HepG2 (cell line): ENCODE data around the gene MEX3A. TPM values are rescaled to one million over a fixed set of nuclear protein-coding genes. Genes with fewer than 3 reads are reported as not detected.

ENCODE experiments used
- CCDC6 ChIP-seq: sonication (generic); formaldehyde crosslinking; IDR thresholded peaks from 2 replicates; pipeline ENCODE4 v1.8.1; 2022; ENCODE audit warnings: mild to moderate bottlenecking, missing genetic modification reagents, moderate library complexity
- DNMT1 ChIP-seq: sonication (generic); formaldehyde crosslinking; IDR thresholded peaks from 2 replicates; pipeline ENCODE4 v1.5.1; 2020; ENCODE audit warnings: mild to moderate bottlenecking, missing genetic modification reagents
- FIP1L1 ChIP-seq: fragments of 200-400 bp; formaldehyde crosslinking; IDR thresholded peaks from 2 replicates; pipeline ENCODE4 v1.6.1; 2018; ENCODE audit warnings: low read depth, mild to moderate bottlenecking, low read length, moderate library complexity, borderline replicate concordance; ENCODE audit not compliant: insufficient read depth
- FOXO1 ChIP-seq: sonication (generic); formaldehyde crosslinking; IDR thresholded peaks from 2 replicates; pipeline ENCODE4 v1.4.0; 2020; ENCODE audit warnings: missing genetic modification reagents
- GATAD2A ChIP-seq: IDR thresholded peaks from 2 replicates; pipeline ENCODE4 v1.6.1; 2016
- GMEB1 ChIP-seq: sonication (generic); formaldehyde crosslinking; IDR thresholded peaks from 2 replicates; pipeline ENCODE4 v1.5.1; 2020; ENCODE audit warnings: missing genetic modification reagents, mild to moderate bottlenecking, borderline replicate concordance
- GPN1 ChIP-seq: sonication (generic); formaldehyde crosslinking; IDR thresholded peaks from 2 replicates; pipeline ENCODE4 v1.5.1; 2020; ENCODE audit warnings: missing genetic modification reagents, borderline replicate concordance
- MLX ChIP-seq: IDR thresholded peaks from 2 replicates; pipeline ENCODE4 v1.6.1; 2016
- NFIB ChIP-seq: sonication (generic); formaldehyde crosslinking; IDR thresholded peaks from 2 replicates; pipeline ENCODE4 v1.9.0; 2021; ENCODE audit warnings: missing genetic modification reagents, mild to moderate bottlenecking, borderline replicate concordance
- RAD51 ChIP-seq: fragments of 450-650 bp; IDR thresholded peaks from 2 replicates; pipeline ENCODE4 v1.6.1; 2016; ENCODE audit warnings: borderline replicate concordance
- SNAPC5 ChIP-seq: sonication (generic); formaldehyde crosslinking; IDR thresholded peaks from 2 replicates; pipeline ENCODE4 v1.8.1; 2023; ENCODE audit warnings: mild to moderate bottlenecking, missing genetic modification reagents, borderline replicate concordance
- TFE3 ChIP-seq: IDR thresholded peaks from 2 replicates; pipeline ENCODE4 v1.6.1; 2016
- TP53 ChIP-seq: sonication (generic); formaldehyde crosslinking; conservative IDR thresholded peaks from 2 replicates; pipeline ENCODE4 v1.4.0; 2020; ENCODE audit warnings: missing genetic modification reagents
- YEATS4 ChIP-seq: sonication (generic); formaldehyde crosslinking; IDR thresholded peaks from 2 replicates; pipeline ENCODE4 v1.4.0; 2020; ENCODE audit warnings: missing genetic modification reagents, borderline replicate concordance
- ZBTB20 ChIP-seq: sonication (generic); formaldehyde crosslinking; IDR thresholded peaks from 2 replicates; pipeline ENCODE4 v1.8.1; 2023; ENCODE audit warnings: missing genetic modification reagents, low read depth, mild to moderate bottlenecking, borderline replicate concordance
- ZNF101 ChIP-seq: sonication (generic); formaldehyde crosslinking; IDR thresholded peaks from 2 replicates; pipeline ENCODE4 v1.4.0; 2020; ENCODE audit warnings: mild to moderate bottlenecking, low read depth, missing genetic modification reagents, borderline replicate concordance
- ZNF263 ChIP-seq: sonication (generic); formaldehyde crosslinking; IDR thresholded peaks from 2 replicates; pipeline ENCODE4 v1.4.0; 2020; ENCODE audit warnings: missing genetic modification reagents
- ZNF549 ChIP-seq: sonication (generic); formaldehyde crosslinking; IDR thresholded peaks from 2 replicates; pipeline ENCODE4 v1.5.0; 2020; ENCODE audit warnings: missing genetic modification reagents
- ZNF552 ChIP-seq: sonication (generic); formaldehyde crosslinking; IDR thresholded peaks from 2 replicates; pipeline ENCODE4 v1.9.0; 2022; ENCODE audit warnings: missing genetic modification reagents, mild to moderate bottlenecking, borderline replicate concordance
- ZNF850 ChIP-seq: sonication (generic); formaldehyde crosslinking; conservative IDR thresholded peaks from 2 replicates; pipeline ENCODE4 v1.9.0; 2021; ENCODE audit warnings: mild to moderate bottlenecking, missing genetic modification reagents
- polyA plus RNA-seq, 8 experiments: library from polyadenylated mRNA; depleted of rRNA in 3 of 8; stranded (reverse) in 7 of 8; unstranded in 1 of 8; fragments of >200 nt; fragmentation: Illumina TruSeq in 4 of 8; extraction: Trizol in 4 of 8; gene quantifications; 2 replicates each; pipeline versions ENCODE4 v1.2.1 to v1.2.3, GENCODE V29; 2011 to 2016; ENCODE audit warnings: low read depth in 4 of 8, missing spikeins in 1 of 8, mixed read lengths in 1 of 8; ENCODE audit not compliant: insufficient read depth in 1 of 8
- total RNA-seq, 5 experiments: library from RNA; depleted of rRNA; stranded (reverse); fragments of >200 nt; fragmentation: Illumina TruSeq; extraction: Trizol; gene quantifications; 2 replicates each; pipeline ENCODE4 v1.2.3, GENCODE V29; 2016; ENCODE audit warnings: low read depth in 1 of 5
- TF ChIP-seq, protein P1 (sequence below): IDR thresholded peaks from 2 replicates; pipeline ENCODE4 v1.6.1; 2018; ENCODE audit warnings: missing genetic modification reagents
- TF ChIP-seq, protein P2 (sequence below): sonication (generic); formaldehyde crosslinking; IDR thresholded peaks from 2 replicates; pipeline ENCODE4 v1.8.0; 2022; ENCODE audit warnings: missing genetic modification reagents, mild to moderate bottlenecking, moderate library complexity, borderline replicate concordance

The MEX3A gene
- total and polyA plus RNA-seq, 2 of the 13 experiments (the other 11 are each of a cell fraction or from before 2014, with no cell fraction given), result 7.6 to 9.1 TPM

DNA sequence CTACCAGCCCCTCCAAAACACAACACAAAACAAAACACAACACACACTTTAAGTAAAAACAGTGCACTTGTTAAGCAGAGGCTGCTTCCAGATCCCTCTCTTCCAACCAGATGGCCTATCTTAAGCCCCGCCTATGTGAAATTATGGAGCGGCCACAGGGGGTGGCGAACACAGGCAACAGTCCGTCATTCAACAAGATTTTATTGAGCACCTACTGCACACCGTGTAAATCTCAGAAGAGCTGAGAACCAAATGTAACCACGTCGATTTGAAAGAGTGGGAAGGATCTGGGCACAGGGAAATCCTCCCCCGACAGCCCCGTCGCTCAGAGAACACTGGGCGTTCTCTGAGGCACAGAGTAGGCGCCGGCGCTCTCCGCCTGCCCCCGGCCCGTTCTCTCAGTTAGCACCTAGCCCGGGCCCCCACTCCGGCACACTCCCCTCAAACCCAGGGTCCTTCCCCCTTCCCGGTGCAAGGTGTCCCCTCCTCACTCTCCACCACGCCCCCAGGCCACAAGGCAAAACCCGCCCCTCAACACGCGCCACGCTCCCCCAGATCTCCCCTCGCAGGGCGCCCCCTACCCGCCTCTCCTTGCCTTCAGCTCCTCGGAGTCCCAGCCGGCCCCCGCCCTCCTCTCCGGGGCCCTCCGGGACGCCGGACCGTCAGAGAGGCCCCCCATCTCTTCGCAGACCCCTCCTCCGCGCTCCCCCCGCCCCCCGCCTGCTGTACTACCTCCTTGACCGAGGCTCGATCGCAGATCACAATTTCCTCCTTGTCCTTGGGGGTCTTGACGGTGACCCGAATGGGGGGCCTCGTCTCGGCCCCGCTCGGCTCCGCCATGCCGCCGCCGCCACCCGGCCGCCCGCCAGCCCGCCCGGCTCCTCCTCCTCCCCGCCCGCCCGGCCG lies 29.1 kb downstream of the MEX3A start (continued):
- no peak for TF ChIP-seq ZNF101 (CRISPR knock-in tag)
- TF ChIP-seq GMEB1 (CRISPR knock-in tag), result no peak; the same call in 1 of the 2 replicates
- no peak for TF ChIP-seq SNAPC5
- no peak for TF ChIP-seq ZNF552 (CRISPR knock-in tag)
- no peak for TF ChIP-seq CCDC6 (CRISPR knock-in tag)
- TF ChIP-seq TFE3 (CRISPR knock-in tag), result no peak
- peak; percentile 38; the same call in 1 of the 2 replicates for TF ChIP-seq YEATS4 (CRISPR knock-in tag)
- no peak for TF ChIP-seq FIP1L1
- TF ChIP-seq TP53 (CRISPR knock-in tag), result no peak
- no peak for TF ChIP-seq RAD51
- TF ChIP-seq ZNF549 (CRISPR knock-in tag), result no peak
- no peak for TF ChIP-seq ZNF263 (CRISPR knock-in tag)
- no peak for TF ChIP-seq GATAD2A (CRISPR knock-in tag)
- TF ChIP-seq GPN1, result no peak
- TF ChIP-seq, protein P1, sequence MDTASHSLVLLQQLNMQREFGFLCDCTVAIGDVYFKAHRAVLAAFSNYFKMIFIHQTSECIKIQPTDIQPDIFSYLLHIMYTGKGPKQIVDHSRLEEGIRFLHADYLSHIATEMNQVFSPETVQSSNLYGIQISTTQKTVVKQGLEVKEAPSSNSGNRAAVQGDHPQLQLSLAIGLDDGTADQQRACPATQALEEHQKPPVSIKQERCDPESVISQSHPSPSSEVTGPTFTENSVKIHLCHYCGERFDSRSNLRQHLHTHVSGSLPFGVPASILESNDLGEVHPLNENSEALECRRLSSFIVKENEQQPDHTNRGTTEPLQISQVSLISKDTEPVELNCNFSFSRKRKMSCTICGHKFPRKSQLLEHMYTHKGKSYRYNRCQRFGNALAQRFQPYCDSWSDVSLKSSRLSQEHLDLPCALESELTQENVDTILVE (CRISPR knock-in tag), result peak; percentile 55; the same call in 1 of the 2 replicates
- no peak for TF ChIP-seq NFIB (CRISPR knock-in tag)
- TF ChIP-seq ZNF850 (CRISPR knock-in tag), result no peak
- TF ChIP-seq ZBTB20 (CRISPR knock-in tag), result no peak
- TF ChIP-seq, protein P2, sequence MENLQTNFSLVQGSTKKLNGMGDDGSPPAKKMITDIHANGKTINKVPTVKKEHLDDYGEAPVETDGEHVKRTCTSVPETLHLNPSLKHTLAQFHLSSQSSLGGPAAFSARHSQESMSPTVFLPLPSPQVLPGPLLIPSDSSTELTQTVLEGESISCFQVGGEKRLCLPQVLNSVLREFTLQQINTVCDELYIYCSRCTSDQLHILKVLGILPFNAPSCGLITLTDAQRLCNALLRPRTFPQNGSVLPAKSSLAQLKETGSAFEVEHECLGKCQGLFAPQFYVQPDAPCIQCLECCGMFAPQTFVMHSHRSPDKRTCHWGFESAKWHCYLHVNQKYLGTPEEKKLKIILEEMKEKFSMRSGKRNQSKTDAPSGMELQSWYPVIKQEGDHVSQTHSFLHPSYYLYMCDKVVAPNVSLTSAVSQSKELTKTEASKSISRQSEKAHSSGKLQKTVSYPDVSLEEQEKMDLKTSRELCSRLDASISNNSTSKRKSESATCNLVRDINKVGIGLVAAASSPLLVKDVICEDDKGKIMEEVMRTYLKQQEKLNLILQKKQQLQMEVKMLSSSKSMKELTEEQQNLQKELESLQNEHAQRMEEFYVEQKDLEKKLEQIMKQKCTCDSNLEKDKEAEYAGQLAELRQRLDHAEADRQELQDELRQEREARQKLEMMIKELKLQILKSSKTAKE (CRISPR knock-in tag), result no peak
- no peak for TF ChIP-seq MLX (CRISPR knock-in tag)
- no peak for TF ChIP-seq DNMT1 (CRISPR knock-in tag)
- TF ChIP-seq FOXO1 (CRISPR knock-in tag), result no peak
